ENCODE results near the gene GET3. TPM values are rescaled to one million over a fixed set of nuclear protein-coding genes. Genes with fewer than 3 reads are reported as not detected.

Gene GET3
- total and polyA plus RNA-seq, 2 of the 13 experiments (the other 11 are each of a cell fraction or from before 2014, with no cell fraction given), result 57.7 to 59.4 TPM

DNA sequence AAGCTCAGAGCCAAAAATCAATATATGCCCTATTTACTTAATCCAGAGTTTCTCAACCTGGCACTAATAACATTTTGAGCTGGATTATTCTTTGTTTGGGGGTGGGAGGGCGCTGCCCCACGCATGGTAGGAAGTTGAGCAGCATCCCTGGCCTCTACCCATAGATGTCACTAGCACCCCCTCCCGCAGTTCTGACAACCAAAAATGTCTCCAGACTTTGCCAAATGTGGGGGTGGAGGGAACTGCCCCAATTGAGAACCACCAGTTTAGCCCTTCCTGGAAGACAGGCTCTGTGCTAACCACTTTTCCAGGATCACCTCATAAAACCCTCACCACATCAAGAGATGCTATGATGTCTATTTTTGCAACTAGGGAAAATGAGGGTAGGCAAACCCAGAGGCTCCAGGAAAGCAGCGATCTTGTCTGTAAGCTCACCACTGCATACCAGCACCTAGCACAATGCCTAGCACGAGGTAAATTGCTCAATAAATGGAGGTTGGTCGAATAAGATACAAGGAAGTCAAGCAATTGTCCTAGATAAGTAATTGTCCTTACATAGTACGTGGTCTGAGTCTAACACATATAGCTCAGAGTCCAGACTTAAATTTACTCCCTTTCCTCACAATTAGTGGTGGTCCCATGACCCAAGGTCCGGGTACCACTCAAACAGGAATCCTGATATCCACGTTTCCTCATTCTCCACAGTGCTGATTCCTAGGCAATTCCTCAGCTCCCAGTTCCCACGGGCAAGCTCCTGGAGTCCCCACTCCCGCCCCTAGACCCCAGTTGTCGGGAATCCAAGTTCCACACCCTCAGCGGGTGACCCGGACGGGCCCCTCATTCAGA, 3.7 kb upstream of the GET3 start (continued):
- TF ChIP-seq POGZ (CRISPR knock-in tag; IDR thresholded peaks at IDR 0.05), result no peak
- TF ChIP-seq MIER3 (CRISPR knock-in tag; IDR thresholded peaks at IDR 0.05; ENCODE audit: borderline replicate concordance), result no peak
- TF ChIP-seq SRSF4 (IDR thresholded peaks at IDR 0.05; ENCODE audit: low read depth, low read length, poor library complexity, severe bottlenecking), result no peak
- TF ChIP-seq ARNTL (CRISPR knock-in tag; IDR thresholded peaks at IDR 0.05), result 0 out of 2 replicates have a peak, but pooled peaks have one; percentile 5
- TF ChIP-seq, protein P1, sequence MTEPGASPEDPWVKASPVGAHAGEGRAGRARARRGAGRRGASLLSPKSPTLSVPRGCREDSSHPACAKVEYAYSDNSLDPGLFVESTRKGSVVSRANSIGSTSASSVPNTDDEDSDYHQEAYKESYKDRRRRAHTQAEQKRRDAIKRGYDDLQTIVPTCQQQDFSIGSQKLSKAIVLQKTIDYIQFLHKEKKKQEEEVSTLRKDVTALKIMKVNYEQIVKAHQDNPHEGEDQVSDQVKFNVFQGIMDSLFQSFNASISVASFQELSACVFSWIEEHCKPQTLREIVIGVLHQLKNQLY (CRISPR knock-in tag; IDR thresholded peaks at IDR 0.05), result no peak
- TF ChIP-seq ZNF737 (CRISPR knock-in tag; IDR thresholded peaks at IDR 0.05; ENCODE audit: borderline replicate concordance), result no peak
- TF ChIP-seq ZNF781 (CRISPR knock-in tag; IDR thresholded peaks at IDR 0.05; ENCODE audit: borderline replicate concordance, not compliant biosample characterization), result no peak
- TF ChIP-seq CHCHD3 (CRISPR knock-in tag; IDR thresholded peaks at IDR 0.05), result no peak
- TF ChIP-seq, protein P2, sequence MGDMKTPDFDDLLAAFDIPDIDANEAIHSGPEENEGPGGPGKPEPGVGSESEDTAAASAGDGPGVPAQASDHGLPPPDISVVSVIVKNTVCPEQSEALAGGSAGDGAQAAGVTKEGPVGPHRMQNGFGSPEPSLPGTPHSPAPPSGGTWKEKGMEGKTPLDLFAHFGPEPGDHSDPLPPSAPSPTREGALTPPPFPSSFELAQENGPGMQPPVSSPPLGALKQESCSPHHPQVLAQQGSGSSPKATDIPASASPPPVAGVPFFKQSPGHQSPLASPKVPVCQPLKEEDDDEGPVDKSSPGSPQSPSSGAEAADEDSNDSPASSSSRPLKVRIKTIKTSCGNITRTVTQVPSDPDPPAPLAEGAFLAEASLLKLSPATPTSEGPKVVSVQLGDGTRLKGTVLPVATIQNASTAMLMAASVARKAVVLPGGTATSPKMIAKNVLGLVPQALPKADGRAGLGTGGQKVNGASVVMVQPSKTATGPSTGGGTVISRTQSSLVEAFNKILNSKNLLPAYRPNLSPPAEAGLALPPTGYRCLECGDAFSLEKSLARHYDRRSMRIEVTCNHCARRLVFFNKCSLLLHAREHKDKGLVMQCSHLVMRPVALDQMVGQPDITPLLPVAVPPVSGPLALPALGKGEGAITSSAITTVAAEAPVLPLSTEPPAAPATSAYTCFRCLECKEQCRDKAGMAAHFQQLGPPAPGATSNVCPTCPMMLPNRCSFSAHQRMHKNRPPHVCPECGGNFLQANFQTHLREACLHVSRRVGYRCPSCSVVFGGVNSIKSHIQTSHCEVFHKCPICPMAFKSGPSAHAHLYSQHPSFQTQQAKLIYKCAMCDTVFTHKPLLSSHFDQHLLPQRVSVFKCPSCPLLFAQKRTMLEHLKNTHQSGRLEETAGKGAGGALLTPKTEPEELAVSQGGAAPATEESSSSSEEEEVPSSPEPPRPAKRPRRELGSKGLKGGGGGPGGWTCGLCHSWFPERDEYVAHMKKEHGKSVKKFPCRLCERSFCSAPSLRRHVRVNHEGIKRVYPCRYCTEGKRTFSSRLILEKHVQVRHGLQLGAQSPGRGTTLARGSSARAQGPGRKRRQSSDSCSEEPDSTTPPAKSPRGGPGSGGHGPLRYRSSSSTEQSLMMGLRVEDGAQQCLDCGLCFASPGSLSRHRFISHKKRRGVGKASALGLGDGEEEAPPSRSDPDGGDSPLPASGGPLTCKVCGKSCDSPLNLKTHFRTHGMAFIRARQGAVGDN (CRISPR knock-in tag; IDR thresholded peaks at IDR 0.05), result no peak
- TF ChIP-seq PCBP1 (IDR thresholded peaks at IDR 0.05; ENCODE audit: borderline replicate concordance, low read depth, low read length), result no peak
- no peak for TF ChIP-seq AHR (CRISPR knock-in tag; IDR thresholded peaks at IDR 0.05)
- TF ChIP-seq, protein P3, sequence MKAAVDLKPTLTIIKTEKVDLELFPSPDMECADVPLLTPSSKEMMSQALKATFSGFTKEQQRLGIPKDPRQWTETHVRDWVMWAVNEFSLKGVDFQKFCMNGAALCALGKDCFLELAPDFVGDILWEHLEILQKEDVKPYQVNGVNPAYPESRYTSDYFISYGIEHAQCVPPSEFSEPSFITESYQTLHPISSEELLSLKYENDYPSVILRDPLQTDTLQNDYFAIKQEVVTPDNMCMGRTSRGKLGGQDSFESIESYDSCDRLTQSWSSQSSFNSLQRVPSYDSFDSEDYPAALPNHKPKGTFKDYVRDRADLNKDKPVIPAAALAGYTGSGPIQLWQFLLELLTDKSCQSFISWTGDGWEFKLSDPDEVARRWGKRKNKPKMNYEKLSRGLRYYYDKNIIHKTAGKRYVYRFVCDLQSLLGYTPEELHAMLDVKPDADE (CRISPR knock-in tag; IDR thresholded peaks at IDR 0.05), result no peak
- TF ChIP-seq RARG (CRISPR knock-in tag; IDR thresholded peaks at IDR 0.05; ENCODE audit: low read depth), result no peak

Measured in HepG2 (cell line).